ENCODE measurements around the gene EEIG1. TPM values are rescaled to one million over a fixed set of nuclear protein-coding genes. Genes with fewer than 3 reads are reported as not detected.
A peak's percentile ranks its signal among the peaks of the same experiment; 100 is the strongest.

Gene EEIG1
- total and polyA plus RNA-seq, 9 of the 15 experiments (the other 6 are each of a cell fraction or from before 2014, with no cell fraction given) = 0.17 to 16.7 (median 3.6) TPM

GRCh38 chr9:127937388-127938297, 43.1 kb downstream of the EEIG1 start, which contains the start of gene DPM2 (continued):
- TF ChIP-seq DPF2 (IDR thresholded peaks at IDR 0.05) (no peak), ZNF398 (CRISPR knock-in tag; IDR thresholded peaks at IDR 0.05) (no peak), GMEB1 (CRISPR knock-in tag; IDR thresholded peaks at IDR 0.05) (no peak), ZBED1 (IDR thresholded peaks at IDR 0.05) (no peak), SMARCB1 (IDR thresholded peaks at IDR 0.05; ENCODE audit: insufficient read length, low read depth) (no peak), MCM2 (IDR thresholded peaks at IDR 0.05; ENCODE audit: low read depth) (no peak), GABPB2 (CRISPR knock-in tag; conservative IDR thresholded peaks at IDR 0.05) (no peak), SREBF1 (IDR thresholded peaks at IDR 0.05; ENCODE audit: borderline replicate concordance, low read depth, low read length) (no peak), MEF2D (tag; conservative IDR thresholded peaks at IDR 0.05; ENCODE audit: low read depth) (no peak), ZNF561 (CRISPR knock-in tag; conservative IDR thresholded peaks at IDR 0.05) (no peak), RBBP5 (IDR thresholded peaks at IDR 0.05; ENCODE audit: borderline replicate concordance, insufficient read depth, low read length, poor library complexity, severe bottlenecking) (peak; percentile 76), EWSR1 (IDR thresholded peaks at IDR 0.05; ENCODE audit: borderline replicate concordance, low read depth, partially characterized antibody) (no peak), TAL1 (IDR thresholded peaks at IDR 0.05) (no peak), ZSCAN32 (CRISPR knock-in tag; IDR thresholded peaks at IDR 0.05) (no peak), RFX5 (IDR thresholded peaks at IDR 0.05; ENCODE audit: low read depth, low read length) (no peak), HOXB6 (CRISPR knock-in tag; IDR thresholded peaks at IDR 0.05; ENCODE audit: borderline replicate concordance) (no peak), CHD4 (IDR thresholded peaks at IDR 0.05; ENCODE audit: insufficient read depth, insufficient replicate concordance, low read depth, low read length, poor library complexity, severe bottlenecking) (peak; percentile 7), MTA3 (IDR thresholded peaks at IDR 0.05; ENCODE audit: borderline replicate concordance) (no peak), IFI16 (CRISPR knock-in tag; IDR thresholded peaks at IDR 0.05) (no peak), CREB1 (IDR thresholded peaks at IDR 0.05) (peak; percentile 44; the same call in 1 of the 2 replicates), CREB1 (CRISPR knock-in tag; IDR thresholded peaks at IDR 0.05) (peak; percentile 63; the same call in 1 of the 2 replicates), MITF (IDR thresholded peaks at IDR 0.05) (no peak), RFX7 (CRISPR knock-in tag; IDR thresholded peaks at IDR 0.05) (no peak), HMG20B (CRISPR knock-in tag; IDR thresholded peaks at IDR 0.05) (no peak)

Measured in K562 (cell line).